B cell (primary cell): ENCODE results near the gene SLC43A2. TPM values are rescaled to one million over a fixed set of nuclear protein-coding genes. Genes with fewer than 3 reads are reported as not detected.

Experiments used
- ATAC-seq: fragments of 200-7000 bp; cut with Tn5 transposase; one replicate; pipeline ENCODE4 v1.10.0; 2021; ENCODE audit warnings: low read depth, mild to moderate bottlenecking, moderate number of reproducible peaks, moderate library complexity
- CTCF ChIA-PET: fragments of 350-600 bp; sonication (Branson Sonifier 250); formaldehyde crosslinking; loops from one replicate; lab custom pipeline; 2021; ENCODE audit warnings: antibody characterized with exemption, inconsistent platforms; lab: Charles Lee
- POLR2A ChIA-PET: fragments of 350-600 bp; sonication (Branson Sonifier 250); formaldehyde crosslinking; loops from one replicate; lab custom pipeline; 2021; ENCODE audit warnings: antibody characterized with exemption; lab: Charles Lee
- DNase-seq: peaks from one replicate; pipeline ENCODE4 v3.0.0; 2013
- H2AFZ ChIP-seq: 2 replicates; pipeline ENCODE4 v1.6.1; 2012; ENCODE audit warnings: mild to moderate bottlenecking, low read depth, low read length; ENCODE audit not compliant: insufficient read depth, poor library complexity, severe bottlenecking
- H3K27ac ChIP-seq, 2 donors: 1 replicate in 1 of 2; 2 replicates in 1 of 2; pipeline ENCODE4 v1.5.1; 2012 to 2013; ENCODE audit warnings: low read length in 2 of 2, mild to moderate bottlenecking in 2 of 2, moderate library complexity in 1 of 2
- H3K27me3 ChIP-seq, 4 experiments: fragments of 200-600 bp in 1 of 4; sonication (generic) in 1 of 4; replicated peaks in 1 of 4; 1 replicate in 2 of 4; 2 replicates in 2 of 4; pipeline versions ENCODE4 v1.6.1 to v1.7.0; 2013 to 2016; ENCODE audit warnings: low read length in 3 of 4, mild to moderate bottlenecking in 2 of 4, mixed read lengths in 1 of 4, moderate library complexity in 1 of 4; ENCODE audit not compliant: insufficient read depth in 4 of 4, control insufficient read depth in 3 of 4; ENCODE audit errors: control extremely low read depth in 1 of 4
- H3K36me3 ChIP-seq, 2 experiments: replicated peaks in 1 of 2; 1 replicate in 1 of 2; 2 replicates in 1 of 2; pipeline versions ENCODE4 v1.6.1 to v1.7.1; 2013; ENCODE audit warnings: low read length in 1 of 2; ENCODE audit not compliant: insufficient read depth in 2 of 2, control insufficient read depth in 1 of 2; ENCODE audit errors: control extremely low read depth in 1 of 2, extremely low read depth in 1 of 2
- H3K4me1 ChIP-seq, 2 donors: fragments of 200-600 bp in 1 of 2; sonication (generic) in 1 of 2; 1 replicate in 1 of 2; 2 replicates in 1 of 2; pipeline versions ENCODE4 v1.5.1 to v1.6.1; 2013 to 2017; ENCODE audit warnings: low read length in 2 of 2; ENCODE audit not compliant: control insufficient read depth in 2 of 2, insufficient read depth in 2 of 2
- H3K4me2 ChIP-seq: replicated peaks from 2 replicates; pipeline ENCODE3; 2012; ENCODE audit warnings: mild to moderate bottlenecking, low read depth, low read length; ENCODE audit not compliant: poor library complexity, severe bottlenecking
- H3K4me3 ChIP-seq, 5 experiments: fragments of 200-600 bp in 1 of 5; sonication (generic) in 1 of 5; 1 replicate in 3 of 5; 2 replicates in 2 of 5; pipeline versions ENCODE4 v1.5.1 to v1.7.0; 2011 to 2016; ENCODE audit warnings: low read length in 4 of 5, mild to moderate bottlenecking in 4 of 5, low read depth in 2 of 5, control low read depth in 1 of 5, moderate library complexity in 1 of 5; ENCODE audit not compliant: insufficient read depth in 1 of 5; ENCODE audit errors: control extremely low read depth in 1 of 5, extremely low read depth in 1 of 5
- H3K79me2 ChIP-seq: fragments of 200-600 bp; sonication (generic); one replicate; pipeline ENCODE4 v1.6.0; 2016; ENCODE audit warnings: low read length; ENCODE audit not compliant: control insufficient read depth, insufficient read depth
- H3K9ac ChIP-seq: fragments of 200-600 bp; sonication (generic); 2 replicates; pipeline ENCODE4 v1.6.1; 2017; ENCODE audit warnings: mild to moderate bottlenecking, low read length, moderate library complexity
- H3K9me3 ChIP-seq, 3 donors: one replicate each; pipeline versions ENCODE4 v1.6.1 to v1.7.1; 2013; ENCODE audit warnings: low read length in 2 of 3; ENCODE audit not compliant: control insufficient read depth in 2 of 3, insufficient read depth in 1 of 3; ENCODE audit errors: control extremely low read depth in 1 of 3
- H4K20me1 ChIP-seq: 2 replicates; pipeline ENCODE4 v1.6.0; 2012; ENCODE audit warnings: mild to moderate bottlenecking, low read length; ENCODE audit not compliant: insufficient read depth, control insufficient read depth, poor library complexity, severe bottlenecking
- H3K27ac Mint-ChIP-seq: one replicate; pipeline ENCODE4 v1.8.0; 2021; ENCODE audit warnings: mixed read lengths
- H3K27me3 Mint-ChIP-seq: one replicate; pipeline ENCODE4 v1.8.0; 2021; ENCODE audit warnings: mixed read lengths
- H3K4me1 Mint-ChIP-seq: one replicate; pipeline ENCODE4 v1.8.0; 2021; ENCODE audit warnings: mixed read lengths
- H3K4me3 Mint-ChIP-seq: one replicate; pipeline ENCODE4 v1.8.0; 2021; ENCODE audit warnings: mixed read lengths
- H3K9me3 Mint-ChIP-seq: one replicate; pipeline ENCODE4 v1.8.0; 2022; ENCODE audit warnings: mixed read lengths; ENCODE audit not compliant: insufficient read depth
- CTCF ChIP-seq: fragments of 200-600 bp; IDR thresholded peaks from one replicate; pipeline ENCODE4 v1.8.0; 2022; ENCODE audit warnings: antibody characterized with exemption, mild to moderate bottlenecking
- EZH2 ChIP-seq: IDR thresholded peaks from 2 replicates; pipeline ENCODE4 v1.6.1; 2012; ENCODE audit warnings: borderline replicate concordance, low read depth, mild to moderate bottlenecking, moderate library complexity, low read length; ENCODE audit not compliant: insufficient read depth, poor library complexity, severe bottlenecking
- WGBS: methylation state at CpG from one replicate; pipeline ENCODE4 v1.1.5; 2013; ENCODE audit warnings: missing lambda C conversion rate; ENCODE audit not compliant: insufficient coverage; 5-methylcytosine and 5-hydroxymethylcytosine counted together
- intact Hi-C: fragments of 100-400 bp; cut with micrococcal nuclease; formaldehyde crosslinking; loops from one replicate; pipeline ENCODE4 v1.10.0; 2022
- polyA plus RNA-seq: library from polyadenylated mRNA; depleted of rRNA; stranded (reverse); fragments of >200 nt; gene quantifications from 2 replicates; pipeline ENCODE4 v1.2.3, GENCODE V29; 2012
- total RNA-seq, 2 donors: library from RNA; stranded (reverse); fragments of 120-200 nt in 1 of 2; gene quantifications; 1 replicate in 1 of 2; 2 replicates in 1 of 2; pipeline versions ENCODE4 v1.2.3 to v1.2.4, GENCODE V29; 2013 to 2022

The SLC43A2 gene
- total and polyA plus RNA-seq, 2 donors (not counting 1 experiment from before 2014, with no cell fraction given) = 26.2 to 204 TPM

GRCh38 chr17:1649844-1650501, 21.3 kb upstream of the SLC43A2 start, which contains the start of gene RILP:
RILP (minus strand) TSS chr17:1649866; CDS start chr17:1649804, 62 bp downstream.
- no peaks in the 10 kb centered on the region for H3K79me2 ChIP-seq
- H3K4me1 ChIP-seq = peaks cover 18 to 29% of the 10 kb centered on the region in 2 donors
- H3K4me1 Mint-ChIP-seq = peaks cover 22% of the 10 kb centered on the region
- intact Hi-C loops = loop anchor here (1.0 to 5.0 kb wide), 6 partner anchors 19 to 393 kb away; partner anchors contain the start of genes INPP5K and PRPF8
- 55% methylated on average over 16 of the region's 23 CpGs for WGBS
- ATAC-seq (no peak), DNase-seq (peak; percentile 47)
- H3K4me2 ChIP-seq = peak within 1 kb of the TSS; percentile 98
- H3K27me3 ChIP-seq = no peaks in the 10 kb centered on the region
- peaks cover 0 to 48% of the 10 kb centered on the region in 2 experiments for H3K36me3 ChIP-seq
- H3K4me3 ChIP-seq = peak within 1 kb of the TSS in 4 of 5 experiments; percentile 47 to 75 (median 60)
- peak within 1 kb of the TSS in 1 of 2 donors; percentile 37 for H3K27ac ChIP-seq
- CTCF ChIA-PET = interaction anchor here (0.6 to 7.8 kb wide), 16 partner anchors 9 to 300 kb away, joined by 3 to 135 read pairs (median 5); partner anchors contain the start of genes PRPF8 and SLC43A2
- peak within 1 kb of the TSS; percentile 79 for H3K4me3 Mint-ChIP-seq
- H3K9ac ChIP-seq = peak within 1 kb of the TSS; percentile 68
- TF ChIP-seq CTCF = no peak
- no peak for TF ChIP-seq EZH2
- H3K9me3 Mint-ChIP-seq = no peaks in the 10 kb centered on the region
- H3K27me3 Mint-ChIP-seq = no peaks in the 10 kb centered on the region
- no peaks in the 10 kb centered on the region for H3K9me3 ChIP-seq
- H3K27ac Mint-ChIP-seq = peak within 1 kb of the TSS; percentile 75
- POLR2A ChIA-PET = interaction anchor here (0.8 to 4.1 kb wide), 10 partner anchors 9 to 133 kb away, joined by 3 to 77 read pairs (median 6); partner anchors contain the start of genes INPP5K and SLC43A2
- peak within 1 kb of the TSS; percentile 88 for H2AFZ ChIP-seq
- peaks cover 26% of the 10 kb centered on the region for H4K20me1 ChIP-seq
